ENCODE measurements around the gene RGS18. TPM values are rescaled to one million over a fixed set of nuclear protein-coding genes. Genes with fewer than 3 reads are reported as not detected.
"Not testable (repeated sequence)": the region's sequence is repeated elsewhere in the genome, so short reads cannot be mapped to it uniquely, and the experiment has no call there.

The RGS18 gene, protein sequence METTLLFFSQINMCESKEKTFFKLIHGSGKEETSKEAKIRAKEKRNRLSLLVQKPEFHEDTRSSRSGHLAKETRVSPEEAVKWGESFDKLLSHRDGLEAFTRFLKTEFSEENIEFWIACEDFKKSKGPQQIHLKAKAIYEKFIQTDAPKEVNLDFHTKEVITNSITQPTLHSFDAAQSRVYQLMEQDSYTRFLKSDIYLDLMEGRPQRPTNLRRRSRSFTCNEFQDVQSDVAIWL
- total RNA-seq, result not detected

DNA sequence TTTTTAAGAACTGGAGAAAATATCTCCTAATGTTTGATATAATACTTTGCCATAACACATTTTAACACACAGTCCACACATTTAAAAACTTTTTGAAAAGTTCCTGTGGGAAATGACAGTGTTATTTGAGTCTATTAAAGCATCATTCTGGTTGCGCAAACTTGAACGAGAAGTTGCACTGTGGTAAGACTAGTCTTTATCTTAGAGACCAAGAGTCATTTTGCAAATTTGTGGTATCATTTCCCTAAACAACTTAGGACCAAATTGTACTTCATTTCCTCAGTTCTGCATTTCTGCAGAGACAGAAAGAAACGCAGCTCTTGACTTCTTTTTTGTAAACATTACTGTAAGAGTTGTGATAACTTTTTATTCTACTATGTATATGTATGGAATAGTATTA is at the start of gene RGS18:
TSS of gene RGS18 (plus strand) at position 282 of the 400 bp plus-strand sequence. CDS start 176 bp downstream, outside the sequence.
- Mint-ChIP-seq H3K4me3 (no peak within 1 kb of the TSS), H3K27ac (no peak within 1 kb of the TSS), H3K27me3 (no peaks in the 10 kb centered on the region), H3K4me1 (no peaks in the 10 kb centered on the region), H3K36me3 (no peaks in the 10 kb centered on the region), H3K9me3 (peaks cover 3% of the 10 kb centered on the region)
- DNase-seq, result no peak

DNA sequence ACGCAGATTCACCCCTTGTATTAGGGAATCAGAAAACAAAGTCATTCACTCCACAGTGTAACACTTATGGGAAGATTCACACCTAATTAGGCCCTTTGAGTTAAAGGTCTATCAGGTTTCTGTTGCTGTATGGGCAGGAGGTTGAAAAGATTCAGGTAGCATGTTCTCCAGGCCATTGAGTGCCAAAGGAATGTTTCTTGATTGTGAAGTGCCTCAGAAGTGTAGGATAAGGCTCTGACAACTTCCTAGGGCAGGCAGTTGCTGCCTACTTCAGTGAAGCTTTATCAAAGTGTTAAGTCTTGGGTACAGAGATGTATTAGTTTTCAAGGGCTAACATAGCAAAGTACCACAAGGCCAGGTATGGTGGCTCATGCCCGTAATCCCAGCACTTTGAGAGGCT is 48.7 kb upstream of the RGS18 start:
- no peaks in the 10 kb centered on the region for H3K9me3 Mint-ChIP-seq
- H3K27me3 Mint-ChIP-seq, result no peaks in the 10 kb centered on the region
- no peaks in the 10 kb centered on the region for H3K36me3 Mint-ChIP-seq
- no peak overlapping the region for H3K4me3 Mint-ChIP-seq
- no peaks in the 10 kb centered on the region for H3K4me1 Mint-ChIP-seq
- H3K27ac Mint-ChIP-seq, result no peak overlapping the region
- no peak for DNase-seq

DNA sequence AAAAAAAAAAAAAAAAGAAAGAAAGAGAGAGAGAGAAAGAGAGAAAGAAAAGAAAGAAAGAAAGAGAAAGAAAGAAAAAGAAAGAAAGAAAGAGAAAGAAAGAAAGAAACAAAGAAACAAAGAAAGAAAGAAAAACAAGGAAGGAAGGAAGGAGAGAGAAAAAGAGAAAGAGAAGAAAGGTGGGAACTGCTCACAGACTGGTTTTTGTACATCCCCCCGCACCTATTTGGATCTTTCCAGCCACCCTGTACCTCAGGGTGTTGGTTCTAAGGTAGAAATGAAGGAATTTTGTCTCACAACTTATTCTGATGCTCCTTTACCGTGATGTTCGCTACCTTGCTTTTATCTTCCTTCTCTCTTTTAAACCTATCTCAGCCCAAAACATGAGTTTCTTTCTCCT is 43.3 kb upstream of the RGS18 start:
- Mint-ChIP-seq H3K4me1 (no peaks in the 10 kb centered on the region), H3K36me3 (no peaks in the 10 kb centered on the region)

DNA sequence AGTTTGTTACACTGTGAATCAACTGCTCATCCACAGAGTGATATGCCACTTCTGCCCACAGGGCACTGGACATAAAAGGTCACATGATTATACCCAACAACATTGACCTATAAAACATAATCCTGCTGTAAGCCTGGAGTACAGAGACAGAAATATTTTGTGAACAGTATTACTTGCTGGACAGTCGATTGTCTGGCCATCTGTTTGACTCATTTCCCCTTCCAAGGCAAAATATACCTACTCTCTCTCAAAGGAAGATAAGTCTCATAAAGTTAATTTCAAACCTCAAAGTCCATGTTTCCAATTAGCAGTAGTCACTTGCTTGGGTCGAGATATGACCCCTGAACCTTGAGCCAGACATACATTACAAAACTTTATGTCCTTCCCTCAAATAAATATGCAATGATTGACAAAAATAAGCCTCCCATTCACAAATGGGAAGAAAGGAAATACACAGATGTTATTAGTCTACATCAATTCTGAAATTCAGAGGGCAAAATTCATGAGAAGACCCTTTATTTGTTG is 39.3 kb upstream of the RGS18 start:
- Mint-ChIP-seq H3K27me3 (no peaks in the 10 kb centered on the region), H3K4me1 (no peaks in the 10 kb centered on the region), H3K36me3 (no peaks in the 10 kb centered on the region), H3K9me3 (peaks cover 2% of the 10 kb centered on the region), H3K27ac (no peak overlapping the region), H3K4me3 (no peak overlapping the region)
- DNase-seq, result no peak

More for the DNA sequence above, 43.3 kb upstream of the RGS18 start:
- no peak for DNase-seq
- H3K27me3 Mint-ChIP-seq, result no peaks in the 10 kb centered on the region
- peaks cover 2% of the 10 kb centered on the region for H3K9me3 Mint-ChIP-seq
- no peak overlapping the region for H3K27ac Mint-ChIP-seq
- no peak overlapping the region for H3K4me3 Mint-ChIP-seq

DNA sequence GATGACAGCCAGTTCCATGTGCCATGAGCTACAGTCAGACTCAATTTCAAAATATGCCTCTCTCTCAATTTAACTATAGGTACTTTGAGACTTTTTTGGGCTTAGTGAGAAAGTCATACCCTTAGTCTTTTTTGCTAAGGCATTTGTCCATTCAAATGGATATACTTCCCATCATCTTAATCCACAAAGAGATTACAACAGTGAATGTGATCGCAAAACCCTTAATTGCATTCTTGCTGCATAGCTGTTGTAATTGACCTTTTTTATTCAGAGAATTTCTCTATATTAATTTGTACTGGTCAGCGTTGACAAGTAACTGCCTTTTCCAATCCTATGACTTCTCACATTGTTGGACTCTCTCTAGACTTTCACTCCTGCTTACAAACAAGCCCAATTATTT is 38.6 kb upstream of the RGS18 start:
- H3K9me3 Mint-ChIP-seq, result peaks cover 2% of the 10 kb centered on the region
- H3K27me3 Mint-ChIP-seq, result no peaks in the 10 kb centered on the region
- H3K4me3 Mint-ChIP-seq, result no peak overlapping the region
- H3K36me3 Mint-ChIP-seq, result no peaks in the 10 kb centered on the region
- no peak for DNase-seq
- no peak overlapping the region for H3K27ac Mint-ChIP-seq
- H3K4me1 Mint-ChIP-seq, result no peaks in the 10 kb centered on the region

DNA sequence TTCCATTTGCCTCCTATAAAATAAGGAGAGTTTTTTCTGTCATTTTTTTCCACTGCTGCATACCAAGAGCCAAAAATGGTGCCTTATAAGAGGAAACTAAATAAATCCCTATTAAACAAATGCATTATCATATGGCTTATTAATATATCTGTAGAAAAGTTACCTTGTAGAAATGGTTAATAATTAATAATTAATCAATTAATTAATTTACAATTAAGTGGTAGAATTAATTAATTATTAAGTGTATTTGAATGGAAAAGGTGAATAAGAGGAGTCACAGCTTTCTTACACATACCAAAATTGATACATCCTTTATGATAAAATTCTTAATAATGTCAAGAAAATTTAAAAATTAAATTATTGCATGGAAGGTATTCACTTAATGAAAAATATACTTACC is 35.6 kb upstream of the RGS18 start:
- Mint-ChIP-seq H3K36me3 (no peaks in the 10 kb centered on the region), H3K4me1 (no peaks in the 10 kb centered on the region), H3K27ac (no peak overlapping the region), H3K27me3 (no peaks in the 10 kb centered on the region), H3K4me3 (no peak overlapping the region), H3K9me3 (no peaks in the 10 kb centered on the region)
- no peak for DNase-seq

- Mint-ChIP-seq H3K4me1 (no peaks in the 10 kb centered on the region), H3K4me3 (no peak overlapping the region), H3K9me3 (no peaks in the 10 kb centered on the region), H3K27ac (no peak overlapping the region), H3K36me3 (no peaks in the 10 kb centered on the region), H3K27me3 (no peaks in the 10 kb centered on the region)
- no peak for DNase-seq
Observed at GRCh38 chr1:192123212-192123611, 35.0 kb upstream of the RGS18 start.

DNA sequence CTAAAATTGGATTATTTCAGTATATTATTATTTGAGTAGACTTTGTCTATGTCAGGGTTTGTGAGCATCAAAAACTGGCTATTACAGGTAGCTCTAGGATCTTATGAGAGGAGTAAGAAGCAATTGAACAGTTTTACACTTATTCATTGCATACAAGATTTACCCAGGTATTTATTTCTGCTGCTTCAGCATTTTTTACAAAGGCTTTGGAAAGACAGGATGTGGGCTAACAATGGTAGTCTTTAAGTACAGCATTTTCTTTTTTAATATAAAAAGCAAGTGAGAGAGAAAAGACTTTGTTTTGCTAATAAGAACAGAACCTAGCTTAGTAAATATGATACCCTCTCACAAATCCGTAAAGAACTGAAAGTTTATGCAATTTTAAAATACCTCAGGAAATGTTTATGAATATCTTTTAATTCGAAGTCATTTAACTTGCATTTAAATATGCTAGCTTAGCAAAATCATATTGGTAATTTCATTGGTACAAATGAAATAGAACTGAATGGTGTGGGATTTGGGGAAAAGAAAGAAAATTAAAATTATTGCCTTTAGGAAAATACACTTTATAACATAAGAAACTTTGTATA is 32.1 kb upstream of the RGS18 start:
- Mint-ChIP-seq H3K4me3 (no peak overlapping the region), H3K27me3 (no peaks in the 10 kb centered on the region), H3K9me3 (no peaks in the 10 kb centered on the region), H3K4me1 (no peaks in the 10 kb centered on the region), H3K27ac (no peak overlapping the region), H3K36me3 (no peaks in the 10 kb centered on the region)
- DNase-seq, result no peak

DNA sequence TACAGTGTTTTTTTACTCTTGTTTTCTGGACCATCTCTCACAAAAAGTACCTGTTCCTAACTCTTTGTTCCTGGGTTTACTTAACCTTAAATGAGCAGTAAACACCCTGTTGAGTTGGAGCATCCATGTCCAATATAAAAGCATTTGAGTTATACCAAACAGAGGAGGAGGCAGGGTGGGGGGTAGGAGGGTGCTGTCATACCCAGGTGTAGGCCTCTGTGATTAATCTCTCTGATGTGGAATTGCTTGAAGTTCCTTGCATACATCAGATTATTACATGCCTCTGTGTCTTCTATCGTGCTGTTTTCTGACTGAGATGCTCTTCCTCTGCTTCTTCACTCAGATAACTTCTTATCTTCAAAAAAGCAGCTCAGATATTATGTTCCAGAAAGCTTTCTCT is 28.1 kb upstream of the RGS18 start:
- no peaks in the 10 kb centered on the region for H3K36me3 Mint-ChIP-seq
- DNase-seq, result no peak
- no peaks in the 10 kb centered on the region for H3K27me3 Mint-ChIP-seq
- no peak overlapping the region for H3K27ac Mint-ChIP-seq
- H3K4me1 Mint-ChIP-seq, result no peaks in the 10 kb centered on the region
- no peaks in the 10 kb centered on the region for H3K9me3 Mint-ChIP-seq
- H3K4me3 Mint-ChIP-seq, result no peak overlapping the region

GRCh38 chr1:192130865-192131264 is 27.4 kb upstream of the RGS18 start:
- H3K27me3 Mint-ChIP-seq, H3K27ac Mint-ChIP-seq, H3K36me3 Mint-ChIP-seq, H3K4me3 Mint-ChIP-seq, H3K4me1 Mint-ChIP-seq, DNase-seq, H3K9me3 Mint-ChIP-seq: not testable (repeated sequence)

- Mint-ChIP-seq H3K27ac (no peak overlapping the region), H3K36me3 (no peaks in the 10 kb centered on the region), H3K4me3 (no peak overlapping the region), H3K9me3 (no peaks in the 10 kb centered on the region), H3K4me1 (no peaks in the 10 kb centered on the region), H3K27me3 (no peaks in the 10 kb centered on the region)
- no peak for DNase-seq
Observed at GRCh38 chr1:192131914-192132313, 26.3 kb upstream of the RGS18 start.

DNA sequence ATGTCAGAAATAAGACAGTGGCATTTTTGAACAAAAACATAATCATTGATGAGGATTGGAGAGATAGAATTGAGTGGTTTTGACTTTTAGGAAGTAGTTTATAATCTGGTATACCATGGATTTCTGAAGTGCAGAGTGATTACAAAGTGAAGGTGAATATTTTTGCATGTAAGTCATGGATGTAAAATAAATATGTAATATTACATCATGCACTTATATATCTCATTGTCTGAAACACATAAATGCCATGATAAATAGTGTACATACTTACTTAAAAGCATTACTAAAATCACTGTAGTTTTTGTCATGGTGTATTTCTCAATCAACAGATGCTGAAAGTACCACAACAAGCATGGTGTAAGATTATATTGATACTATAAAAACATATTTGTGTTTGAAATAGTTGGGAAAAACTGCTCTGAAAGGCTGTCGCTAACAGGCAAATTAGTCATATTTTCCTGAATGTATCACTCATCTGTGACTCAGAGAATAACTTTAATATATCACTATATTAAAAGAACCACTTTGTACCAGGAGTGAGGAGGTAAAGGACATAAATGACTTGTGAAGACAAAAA is 24.8 kb upstream of the RGS18 start:
- no peak overlapping the region for H3K27ac Mint-ChIP-seq
- no peak for DNase-seq
- H3K4me1 Mint-ChIP-seq, result no peaks in the 10 kb centered on the region
- no peaks in the 10 kb centered on the region for H3K9me3 Mint-ChIP-seq
- no peak overlapping the region for H3K4me3 Mint-ChIP-seq
- no peaks in the 10 kb centered on the region for H3K36me3 Mint-ChIP-seq
- H3K27me3 Mint-ChIP-seq, result no peaks in the 10 kb centered on the region

GRCh38 chr1:192140382-192140781 is 17.9 kb upstream of the RGS18 start:
- Mint-ChIP-seq H3K36me3 (no peaks in the 10 kb centered on the region), H3K27me3 (no peaks in the 10 kb centered on the region), H3K4me3 (no peak overlapping the region), H3K27ac (no peak overlapping the region), H3K4me1 (no peaks in the 10 kb centered on the region), H3K9me3 (no peaks in the 10 kb centered on the region)
- no peak for DNase-seq

DNA sequence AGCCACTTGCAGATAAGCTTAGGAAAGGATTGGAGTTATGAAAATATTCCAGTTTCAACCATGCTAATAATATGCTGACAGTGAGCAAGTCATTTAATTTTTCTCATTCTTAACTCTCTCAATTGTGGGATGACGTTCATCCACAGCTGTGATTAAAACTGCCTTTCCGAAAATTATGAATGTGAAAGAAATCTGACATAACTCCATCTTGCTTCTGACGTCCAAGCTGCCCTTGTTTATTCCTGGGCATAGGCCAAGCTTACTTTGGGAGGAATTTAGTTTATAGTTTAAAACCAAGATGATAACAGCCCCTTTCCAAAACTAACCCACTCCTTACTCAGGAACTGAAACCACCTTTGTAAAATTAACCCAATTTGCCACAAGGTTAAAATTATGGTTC is 11.0 kb upstream of the RGS18 start:
- Mint-ChIP-seq H3K36me3 (no peaks in the 10 kb centered on the region), H3K4me1 (no peaks in the 10 kb centered on the region), H3K27me3 (no peaks in the 10 kb centered on the region), H3K4me3 (no peak overlapping the region), H3K27ac (no peak overlapping the region), H3K9me3 (no peaks in the 10 kb centered on the region)
- DNase-seq, result no peak

DNA sequence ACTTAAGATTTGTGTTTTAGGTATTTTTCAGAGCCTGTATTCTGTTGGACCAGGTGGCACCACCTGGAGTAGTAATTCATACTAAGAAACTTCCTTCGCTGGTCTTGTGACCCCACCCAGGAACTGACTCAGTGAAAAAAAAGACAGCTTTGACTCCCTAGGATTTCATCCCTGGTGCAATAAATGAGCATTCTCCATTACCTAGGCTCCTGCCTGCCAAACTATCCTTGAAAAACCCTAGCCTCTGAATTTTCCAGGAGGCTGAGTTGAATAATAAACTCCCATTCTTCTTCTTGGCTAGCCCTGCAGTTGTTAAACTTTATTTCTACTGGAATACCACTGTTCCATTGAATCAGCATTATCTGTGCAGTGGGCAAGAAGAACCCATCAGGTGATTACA is 10.6 kb upstream of the RGS18 start:
- Mint-ChIP-seq H3K9me3 (no peaks in the 10 kb centered on the region), H3K27ac (no peak overlapping the region), H3K36me3 (no peaks in the 10 kb centered on the region), H3K27me3 (no peaks in the 10 kb centered on the region), H3K4me1 (no peaks in the 10 kb centered on the region), H3K4me3 (no peak overlapping the region)
- DNase-seq, result no peak

DNA sequence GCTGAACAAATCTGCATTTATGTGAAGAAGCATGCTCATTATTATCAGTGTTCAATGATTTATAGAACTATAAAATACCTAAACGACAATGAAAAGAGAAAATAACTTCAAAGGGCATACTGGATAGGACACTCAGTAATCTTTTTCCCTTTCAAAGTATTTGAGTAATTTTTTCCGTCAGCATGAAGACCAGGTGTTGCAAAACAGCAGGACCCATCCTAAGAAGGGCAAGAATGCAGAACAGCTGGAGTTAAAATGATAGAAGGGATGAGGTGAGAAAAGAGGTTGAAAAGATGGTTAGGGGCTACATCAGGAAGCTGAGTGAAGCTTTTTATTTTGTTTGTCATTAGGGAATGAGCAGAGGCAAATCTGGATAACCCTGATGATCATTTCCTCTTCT is 7.1 kb upstream of the RGS18 start:
- no peak overlapping the region for H3K27ac Mint-ChIP-seq
- H3K27me3 Mint-ChIP-seq, result no peaks in the 10 kb centered on the region
- H3K4me1 Mint-ChIP-seq, result no peaks in the 10 kb centered on the region
- no peaks in the 10 kb centered on the region for H3K36me3 Mint-ChIP-seq
- H3K9me3 Mint-ChIP-seq, result no peaks in the 10 kb centered on the region
- no peak for DNase-seq
- H3K4me3 Mint-ChIP-seq, result no peak overlapping the region
